GM18505 (cell line): ENCODE data around the gene ENHO.

ENCODE experiments used
- ATAC-seq: cut with Tn5 transposase; IDR thresholded peaks from one replicate; pipeline ENCODE4 v1.9.1; 2021; ENCODE audit not compliant: unreplicated experiment
- POLR2A ChIP-seq: IDR thresholded peaks from 4 replicates; pipeline ENCODE4 v1.6.1; 2011; ENCODE audit warnings: borderline replicate concordance; ENCODE audit not compliant: insufficient read depth, insufficient read length; ENCODE audit errors: extremely low read depth

The ENHO gene

GRCh38 chr9:34522971-34523797 lies at the start of gene ENHO:
ENHO (minus strand) TSS chr9:34522990; CDS start chr9:34521695, 1,295 bp downstream.
- ATAC-seq = peak; percentile 89
- TF ChIP-seq POLR2A = no peak

- no peak for TF ChIP-seq POLR2A
- ATAC-seq = no peak
Observed at GRCh38 chr9:34572092-34572491, 49.3 kb upstream of the ENHO start.

- TF ChIP-seq POLR2A = no peak
- no peak for ATAC-seq
Observed at GRCh38 chr9:34571481-34571810, 48.7 kb upstream of the ENHO start.

- ATAC-seq = no peak
Observed at GRCh38 chr9:34570809-34571480, 48.2 kb upstream of the ENHO start.

GRCh38 chr9:34570376-34570775 lies 47.6 kb upstream of the ENHO start:
- no peak for TF ChIP-seq POLR2A
- no peak for ATAC-seq

More at GRCh38 chr9:34570809-34571480, 48.2 kb upstream of the ENHO start:
- TF ChIP-seq POLR2A = no peak

GRCh38 chr9:34568774-34569173 lies 46.0 kb upstream of the ENHO start:
- no peak for ATAC-seq
- no peak for TF ChIP-seq POLR2A

- TF ChIP-seq POLR2A = no peak
- no peak for ATAC-seq
Observed at GRCh38 chr9:34568133-34568532, 45.3 kb upstream of the ENHO start.

GRCh38 chr9:34566972-34567371 lies 44.2 kb upstream of the ENHO start:
- TF ChIP-seq POLR2A = no peak
- no peak for ATAC-seq

- TF ChIP-seq POLR2A = no peak
- no peak for ATAC-seq
Observed at GRCh38 chr9:34566322-34566721, 43.5 kb upstream of the ENHO start.

- ATAC-seq = no peak
Observed at GRCh38 chr9:34565856-34566255, 43.1 kb upstream of the ENHO start.

GRCh38 chr9:34564617-34565016 lies 41.8 kb upstream of the ENHO start:
- TF ChIP-seq POLR2A = no peak
- no peak for ATAC-seq

More at GRCh38 chr9:34565856-34566255, 43.1 kb upstream of the ENHO start:
- TF ChIP-seq POLR2A = no peak

- no peak for ATAC-seq
- no peak for TF ChIP-seq POLR2A
Observed at GRCh38 chr9:34563262-34563661, 40.5 kb upstream of the ENHO start.

- no peak for ATAC-seq
- TF ChIP-seq POLR2A = no peak
Observed at GRCh38 chr9:34562135-34562745, 39.5 kb upstream of the ENHO start.
